IMR-90 (cell line): ENCODE results near the gene FAM53B. TPM values are rescaled to one million over a fixed set of nuclear protein-coding genes. Genes with fewer than 3 reads are reported as not detected.

Experiments used
- ATAC-seq: fragments of 200-7000 bp; cut with Tn5 transposase; 2 replicates; pipeline ENCODE4 v1.9.1; 2020; ENCODE audit warnings: low read depth, mild to moderate bottlenecking, moderate library complexity
- BruUV-seq: library from RNA; stranded (reverse); fragments of 400-500 nt; replicated peaks from 2 replicates; lab custom pipeline; 2021; lab: Mats Ljungman, UMichigan
- CTCF ChIA-PET: fragments of 300-600 bp; formaldehyde crosslinking; extraction: SDS; loops from one replicate; lab custom pipeline; 2021; ENCODE audit warnings: antibody characterized with exemption; lab: Yijun Ruan, JAX
- POLR2A ChIA-PET: fragments of 300-600 bp; sonication (Branson Sonifier 250); formaldehyde crosslinking; loops from one replicate; lab custom pipeline; 2022; ENCODE audit warnings: antibody characterized with exemption; ENCODE audit not compliant: unreplicated experiment; lab: Charles Lee
- DNase-seq: peaks from one replicate; pipeline ENCODE4 v3.0.0; 2013
- H2AFZ ChIP-seq: replicated peaks from 2 replicates; pipeline ENCODE3; 2013; ENCODE audit warnings: low read length, mild to moderate bottlenecking; ENCODE audit not compliant: poor library complexity
- H2AK5ac ChIP-seq: 2 replicates; pipeline ENCODE4 v1.6.1; 2013; ENCODE audit warnings: low read depth, low read length, inconsistent platforms
- H2AK9ac ChIP-seq: replicated peaks from 2 replicates; pipeline ENCODE3; 2013; ENCODE audit warnings: mild to moderate bottlenecking, low read depth, low read length, moderate library complexity; ENCODE audit not compliant: poor library complexity
- H2BK120ac ChIP-seq: 2 replicates; pipeline ENCODE4 v1.6.1; 2013; ENCODE audit warnings: low read depth, low read length, inconsistent platforms
- H2BK15ac ChIP-seq: 3 replicates; pipeline ENCODE4 v1.6.1; 2013; ENCODE audit warnings: low read depth, low read length, inconsistent platforms
- H2BK20ac ChIP-seq: 2 replicates; pipeline ENCODE4 v1.6.1; 2013; ENCODE audit warnings: low read depth, mild to moderate bottlenecking, inconsistent platforms, low read length, moderate library complexity
- H2BK5ac ChIP-seq: 2 replicates; pipeline ENCODE4 v1.6.1; 2013; ENCODE audit warnings: mild to moderate bottlenecking, low read depth, low read length, inconsistent platforms; ENCODE audit not compliant: poor library complexity, severe bottlenecking
- H3K14ac ChIP-seq: replicated peaks from 2 replicates; pipeline ENCODE4 v1.6.1; 2013; ENCODE audit warnings: low read depth, low read length, inconsistent platforms
- H3K18ac ChIP-seq: 2 replicates; pipeline ENCODE4 v1.6.1; 2013; ENCODE audit warnings: low read depth, low read length, control low read depth
- H3K23ac ChIP-seq: 2 replicates; pipeline ENCODE4 v1.6.1; 2013; ENCODE audit warnings: low read depth, low read length, inconsistent platforms
- H3K27ac ChIP-seq: 2 replicates; pipeline ENCODE4 v1.5.1; 2013; ENCODE audit warnings: mild to moderate bottlenecking, control low read depth, low read length; ENCODE audit not compliant: insufficient read depth
- H3K27me3 ChIP-seq: 2 replicates; pipeline ENCODE4 v1.6.1; 2013; ENCODE audit warnings: low read length; ENCODE audit not compliant: control insufficient read depth, insufficient read depth
- H3K36me3 ChIP-seq: 2 replicates; pipeline ENCODE4 v1.6.1; 2013; ENCODE audit warnings: low read length, mixed read lengths; ENCODE audit not compliant: control insufficient read depth, insufficient read depth
- H3K4ac ChIP-seq: 2 replicates; pipeline ENCODE4 v1.6.1; 2013; ENCODE audit warnings: low read depth, low read length, inconsistent platforms
- H3K4me1 ChIP-seq: 2 replicates; pipeline ENCODE4 v1.6.1; 2013; ENCODE audit warnings: low read length, mixed read lengths; ENCODE audit not compliant: control insufficient read depth, insufficient read depth
- H3K4me2 ChIP-seq: 2 replicates; pipeline ENCODE4 v1.6.1; 2013; ENCODE audit warnings: low read depth, mild to moderate bottlenecking, control low read depth, low read length, moderate library complexity
- H3K4me3 ChIP-seq: 2 replicates; pipeline ENCODE4 v1.5.1; 2013; ENCODE audit warnings: low read depth, mild to moderate bottlenecking, control low read depth, low read length, moderate library complexity; ENCODE audit not compliant: insufficient read depth
- H3K56ac ChIP-seq: 2 replicates; pipeline ENCODE4 v1.6.1; 2013; ENCODE audit warnings: low read length, inconsistent platforms; ENCODE audit not compliant: insufficient read depth; ENCODE audit errors: extremely low read depth
- H3K79me1 ChIP-seq, 2 experiments: 2 replicates each; pipeline ENCODE4 v1.6.1; 2013; ENCODE audit warnings: low read length in 2 of 2, inconsistent platforms in 1 of 2, low read depth in 1 of 2
- H3K9ac ChIP-seq: 2 replicates; pipeline ENCODE4 v1.6.1; 2013; ENCODE audit warnings: low read depth, low read length, control low read depth
- H3K9me1 ChIP-seq: 2 replicates; pipeline ENCODE4 v1.6.1; 2013; ENCODE audit warnings: low read length, inconsistent platforms; ENCODE audit not compliant: insufficient read depth
- H3K9me3 ChIP-seq: 2 replicates; pipeline ENCODE4 v1.6.1; 2013; ENCODE audit warnings: low read length; ENCODE audit not compliant: control insufficient read depth, insufficient read depth
- H4K20me1 ChIP-seq: 2 replicates; pipeline ENCODE4 v1.6.1; 2013; ENCODE audit warnings: low read length, inconsistent platforms; ENCODE audit not compliant: insufficient read depth
- H4K5ac ChIP-seq: 2 replicates; pipeline ENCODE4 v1.6.1; 2013; ENCODE audit warnings: mild to moderate bottlenecking, low read depth, low read length, control low read depth
- H4K8ac ChIP-seq, 2 experiments: 2 replicates each; pipeline ENCODE4 v1.6.1; 2013; ENCODE audit warnings: low read depth in 2 of 2, low read length in 2 of 2, control low read depth in 1 of 2, inconsistent platforms in 1 of 2
- H4K91ac ChIP-seq: 2 replicates; pipeline ENCODE4 v1.6.1; 2013; ENCODE audit warnings: low read depth, low read length, inconsistent platforms; ENCODE audit not compliant: insufficient read depth
- BHLHE40 ChIP-seq: fragments of 150-350 bp; IDR thresholded peaks from 2 replicates; pipeline ENCODE4 v1.6.1; 2016; ENCODE audit warnings: mild to moderate bottlenecking, low read depth, low read length
- CEBPB ChIP-seq: IDR thresholded peaks from 2 replicates; pipeline ENCODE4 v1.6.1; 2012; ENCODE audit warnings: low read depth, low read length, improper control_type of control experiment
- CHD1 ChIP-seq: IDR thresholded peaks from 2 replicates; pipeline ENCODE4 v1.6.1; 2012; ENCODE audit warnings: low read depth, low read length, improper control_type of control experiment
- FOS ChIP-seq: fragments of 150-350 bp; IDR thresholded peaks from 2 replicates; pipeline ENCODE4 v1.6.1; 2016; ENCODE audit warnings: low read depth, low read length
- MAFK ChIP-seq: IDR thresholded peaks from 2 replicates; pipeline ENCODE4 v1.6.1; 2012; ENCODE audit warnings: low read depth, low read length, improper control_type of control experiment
- MAZ ChIP-seq: IDR thresholded peaks from 2 replicates; pipeline ENCODE4 v1.6.1; 2012; ENCODE audit warnings: low read depth, mild to moderate bottlenecking, low read length, improper control_type of control experiment, moderate library complexity, borderline replicate concordance
- MXI1 ChIP-seq: IDR thresholded peaks from 2 replicates; pipeline ENCODE4 v1.6.1; 2012; ENCODE audit warnings: low read depth, mild to moderate bottlenecking, low read length, moderate library complexity, borderline replicate concordance
- NFE2L2 ChIP-seq: fragments of 150-350 bp; IDR thresholded peaks from 2 replicates; pipeline ENCODE4 v1.6.1; 2016; ENCODE audit warnings: low read depth, mild to moderate bottlenecking, low read length
- POLR2A ChIP-seq: IDR thresholded peaks from 2 replicates; pipeline ENCODE4 v1.6.1; 2012; ENCODE audit warnings: mild to moderate bottlenecking, low read depth, low read length
- RAD21 ChIP-seq: IDR thresholded peaks from 2 replicates; pipeline ENCODE4 v1.6.1; 2012; ENCODE audit warnings: low read length, improper control_type of control experiment
- RCOR1 ChIP-seq: IDR thresholded peaks from 2 replicates; pipeline ENCODE4 v1.6.1; 2012; ENCODE audit warnings: mild to moderate bottlenecking, low read length, improper control_type of control experiment; ENCODE audit not compliant: insufficient replicate concordance
- SMC3 ChIP-seq: fragments of 150-350 bp; IDR thresholded peaks from 2 replicates; pipeline ENCODE4 v1.6.1; 2016; ENCODE audit warnings: low read depth, mild to moderate bottlenecking, antibody characterized with exemption, low read length, moderate library complexity
- WGBS, 2 experiments: methylation state at CpG; one replicate each; pipeline versions ENCODE4 v1.1.5 to v1.1.7; 2013; ENCODE audit warnings: missing lambda C conversion rate in 2 of 2; ENCODE audit not compliant: insufficient read length in 1 of 2; ENCODE audit errors: extremely low coverage in 2 of 2; 5-methylcytosine and 5-hydroxymethylcytosine counted together
- dilution Hi-C: fragments of 300-500 bp; cut with HindIII; formaldehyde crosslinking; loops from one replicate; pipeline ENCODE4 v1.14.3; 2018; ENCODE audit warnings: low sequenced_read_pairs; ENCODE audit not compliant: unreplicated experiment
- in situ Hi-C: fragments of 300-500 bp; cut with MboI; formaldehyde crosslinking; loops from 3 replicates; pipeline ENCODE4 v1.14.3; 2019; ENCODE audit warnings: low sequenced_read_pairs, inconsistent platforms, mixed read lengths
- intact Hi-C: fragments of 100-400 bp; cut with micrococcal nuclease; formaldehyde crosslinking; loops from 2 replicates; pipeline ENCODE4 v1.10.0; 2022
- polyA plus RNA-seq, 3 experiments: library from polyadenylated mRNA; depleted of rRNA; stranded (reverse); fragments of >200 nt; gene quantifications; 2 replicates each; pipeline ENCODE4 v1.2.3, GENCODE V29; 2012; ENCODE audit warnings: low replicate concordance in 1 of 3
- total RNA-seq: library from RNA; depleted of rRNA; stranded (reverse); fragments of >200 nt; gene quantifications from 2 replicates; pipeline ENCODE4 v1.2.3, GENCODE V29; 2012
- TF ChIP-seq, protein P1 (sequence below): fragments of 150-350 bp; IDR thresholded peaks from 2 replicates; pipeline ENCODE4 v1.6.1; 2017; ENCODE audit warnings: mild to moderate bottlenecking, antibody characterized with exemption, low read length, low read depth
- TF ChIP-seq, protein P2 (sequence below): fragments of 150-350 bp; IDR thresholded peaks from 2 replicates; pipeline ENCODE4 v1.6.1; 2016; ENCODE audit warnings: low read depth, mild to moderate bottlenecking, low read length, moderate library complexity, borderline replicate concordance
- TF ChIP-seq, protein P3 (sequence below): conservative IDR thresholded peaks from 2 replicates; pipeline ENCODE4 v1.5.1; 2012; ENCODE audit warnings: mild to moderate bottlenecking, low read depth, low read length, improper control_type of control experiment

The FAM53B gene
- total and polyA plus RNA-seq, 2 of the 4 experiments (the other 2 are of a cell fraction): 3.8 to 5.7 TPM

DNA sequence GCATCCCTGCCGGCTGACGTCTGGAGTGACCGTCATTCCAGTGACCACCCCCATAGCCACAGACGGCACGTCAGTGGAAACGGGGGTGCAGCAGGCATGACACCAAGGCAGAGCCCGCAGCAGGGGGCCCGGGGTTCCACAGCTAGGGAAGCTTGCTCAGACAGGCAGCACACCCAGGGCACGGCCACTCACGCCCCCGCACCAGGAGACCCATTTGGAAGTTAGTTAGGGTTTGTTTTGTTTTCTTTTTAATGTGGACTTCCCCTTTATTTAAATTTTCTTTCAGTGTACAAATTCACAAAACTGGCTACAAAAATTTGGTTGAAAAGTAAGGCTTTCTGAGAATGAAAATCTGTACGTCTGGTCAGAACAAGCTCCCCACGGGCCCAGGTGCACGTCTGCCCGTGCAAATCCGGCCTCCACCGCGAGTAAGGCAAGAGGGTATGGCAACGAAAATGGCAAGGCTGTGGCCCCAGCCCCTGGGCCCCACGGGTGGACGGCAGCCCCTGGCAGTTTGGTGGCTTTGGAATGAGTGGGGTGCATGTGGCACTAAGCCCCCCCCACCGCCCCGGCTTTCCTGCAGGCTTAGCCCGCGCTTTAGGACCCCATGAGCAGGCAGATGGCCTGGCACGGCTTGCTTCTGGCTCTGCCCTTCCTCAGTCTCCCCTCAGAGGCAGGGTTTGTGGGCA is 124.2 kb downstream of the FAM53B start:
- Histone ChIP-seq H3K14ac (no peak overlapping the region), H3K9me1 (no peaks in the 10 kb centered on the region; the same call in 1 of the 2 replicates), H4K5ac (no peak overlapping the region), H2BK120ac (no peak overlapping the region), H3K27me3 (no peaks in the 10 kb centered on the region), H2AFZ (no peak overlapping the region), H4K91ac (no peak overlapping the region), H3K18ac (no peak overlapping the region), H3K9ac (no peak overlapping the region), H2AK5ac (no peak overlapping the region), H2BK20ac (no peak overlapping the region), H4K8ac (no peak overlapping the region), H3K27ac (no peak overlapping the region), H4K20me1 (no peaks in the 10 kb centered on the region; the same call in 1 of the 2 replicates), H3K79me1 (no peaks in the 10 kb centered on the region), H3K4ac (no peak overlapping the region), H3K56ac (no peak overlapping the region), H3K9me3 (no peaks in the 10 kb centered on the region), H3K4me2 (no peak overlapping the region), H3K4me3 (no peak overlapping the region), H3K4me1 (peaks cover 2% of the 10 kb centered on the region; the same call in 1 of the 2 replicates), H2BK5ac (no peak overlapping the region), H3K36me3 (peaks cover 2% of the 10 kb centered on the region; the same call in 1 of the 2 replicates), H2AK9ac (peak overlapping the region; percentile 40), H2BK15ac (no peak overlapping the region), H3K23ac (no peak overlapping the region)
- DNase-seq: no peak
- ChIA-PET POLR2A (no interaction called here), CTCF (no interaction called here)
- WGBS, 2 experiments: 100% methylated on average over 2 of the region's 26 CpGs; no CpG with 5 or more reads in 1 of the 2 experiments
- dilution Hi-C loops: no loop called here
- intact Hi-C loops: no loop called here
- BruUV-seq: no TSS peak
- in situ Hi-C loops: no loop called here
- ATAC-seq: no peak
- TF ChIP-seq MXI1 (no peak), RCOR1 (no peak), SMC3 (no peak), RAD21 (no peak), CHD1 (no peak), MAFK (no peak), CEBPB (no peak), BHLHE40 (no peak), FOS (no peak), POLR2A (no peak), NFE2L2 (no peak), MAZ (no peak)
- TF ChIP-seq, protein P1, sequence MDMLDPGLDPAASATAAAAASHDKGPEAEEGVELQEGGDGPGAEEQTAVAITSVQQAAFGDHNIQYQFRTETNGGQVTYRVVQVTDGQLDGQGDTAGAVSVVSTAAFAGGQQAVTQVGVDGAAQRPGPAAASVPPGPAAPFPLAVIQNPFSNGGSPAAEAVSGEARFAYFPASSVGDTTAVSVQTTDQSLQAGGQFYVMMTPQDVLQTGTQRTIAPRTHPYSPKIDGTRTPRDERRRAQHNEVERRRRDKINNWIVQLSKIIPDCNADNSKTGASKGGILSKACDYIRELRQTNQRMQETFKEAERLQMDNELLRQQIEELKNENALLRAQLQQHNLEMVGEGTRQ: no peak
- TF ChIP-seq, protein P2, sequence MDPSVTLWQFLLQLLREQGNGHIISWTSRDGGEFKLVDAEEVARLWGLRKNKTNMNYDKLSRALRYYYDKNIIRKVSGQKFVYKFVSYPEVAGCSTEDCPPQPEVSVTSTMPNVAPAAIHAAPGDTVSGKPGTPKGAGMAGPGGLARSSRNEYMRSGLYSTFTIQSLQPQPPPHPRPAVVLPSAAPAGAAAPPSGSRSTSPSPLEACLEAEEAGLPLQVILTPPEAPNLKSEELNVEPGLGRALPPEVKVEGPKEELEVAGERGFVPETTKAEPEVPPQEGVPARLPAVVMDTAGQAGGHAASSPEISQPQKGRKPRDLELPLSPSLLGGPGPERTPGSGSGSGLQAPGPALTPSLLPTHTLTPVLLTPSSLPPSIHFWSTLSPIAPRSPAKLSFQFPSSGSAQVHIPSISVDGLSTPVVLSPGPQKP: no peak
- TF ChIP-seq, protein P3, sequence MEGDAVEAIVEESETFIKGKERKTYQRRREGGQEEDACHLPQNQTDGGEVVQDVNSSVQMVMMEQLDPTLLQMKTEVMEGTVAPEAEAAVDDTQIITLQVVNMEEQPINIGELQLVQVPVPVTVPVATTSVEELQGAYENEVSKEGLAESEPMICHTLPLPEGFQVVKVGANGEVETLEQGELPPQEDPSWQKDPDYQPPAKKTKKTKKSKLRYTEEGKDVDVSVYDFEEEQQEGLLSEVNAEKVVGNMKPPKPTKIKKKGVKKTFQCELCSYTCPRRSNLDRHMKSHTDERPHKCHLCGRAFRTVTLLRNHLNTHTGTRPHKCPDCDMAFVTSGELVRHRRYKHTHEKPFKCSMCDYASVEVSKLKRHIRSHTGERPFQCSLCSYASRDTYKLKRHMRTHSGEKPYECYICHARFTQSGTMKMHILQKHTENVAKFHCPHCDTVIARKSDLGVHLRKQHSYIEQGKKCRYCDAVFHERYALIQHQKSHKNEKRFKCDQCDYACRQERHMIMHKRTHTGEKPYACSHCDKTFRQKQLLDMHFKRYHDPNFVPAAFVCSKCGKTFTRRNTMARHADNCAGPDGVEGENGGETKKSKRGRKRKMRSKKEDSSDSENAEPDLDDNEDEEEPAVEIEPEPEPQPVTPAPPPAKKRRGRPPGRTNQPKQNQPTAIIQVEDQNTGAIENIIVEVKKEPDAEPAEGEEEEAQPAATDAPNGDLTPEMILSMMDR: no peak
